OCI-LY3 (cell line): ENCODE results near the gene UQCRFS1.

Source experiments
- CTCF ChIP-seq: fragments of 200-600, 300-600 bp; sonication (generic); IDR thresholded peaks from 2 replicates; pipeline ENCODE4 v1.5.1; 2014; ENCODE audit warnings: antibody characterized with exemption, low read length, low read depth
- EZH2phosphoT487 ChIP-seq: fragments of 200-600 bp; shearing (Covaris generic); IDR thresholded peaks from 2 replicates; pipeline ENCODE4 v1.6.1; 2018; ENCODE audit warnings: antibody characterized with exemption, mixed run types, low read depth

- TF ChIP-seq CTCF (no peak), EZH2phosphoT487 (no peak)
These were observed 25.3 kb downstream of the UQCRFS1 start for GRCh38 chr19:29187676-29188075.
